ENCODE data around the gene CDKN1B. TPM values are rescaled to one million over a fixed set of nuclear protein-coding genes. Genes with fewer than 3 reads are reported as not detected.

The CDKN1B gene
- total and polyA plus RNA-seq, 2 of the 4 experiments (the other 2 are of a cell fraction) = 13.9 to 17.4 TPM

DNA sequence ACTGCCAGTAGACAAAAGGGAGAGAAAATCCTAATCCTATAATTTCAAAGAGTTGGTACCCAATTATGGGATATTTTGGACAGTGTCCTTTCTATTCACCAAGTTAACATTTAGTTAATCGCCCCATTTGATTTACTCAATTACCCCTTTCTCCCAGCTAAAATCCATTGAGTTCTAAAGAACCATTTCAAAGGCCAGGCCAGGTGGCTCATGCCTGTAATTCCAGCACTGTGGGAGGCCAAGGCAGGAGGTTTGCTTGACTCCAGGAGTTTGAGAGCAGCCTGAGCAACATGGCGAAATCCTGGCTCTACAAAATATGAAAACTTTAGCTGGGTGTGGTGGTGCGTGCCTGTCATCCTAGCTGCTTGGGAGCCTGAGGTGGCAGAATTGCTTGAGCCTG, 15.7 kb upstream of the CDKN1B start:
- H3K9ac ChIP-seq (ENCODE audit: low read depth, low read length) = no peak overlapping the region
- WGBS, 2 experiments (ENCODE audit: extremely low coverage in 2 of 2, insufficient read length in 1 of 2) = 93% methylated on average over 2 of the region's 3 CpGs; no CpG with 5 or more reads in 1 of the 2 experiments
- H3K9me3 ChIP-seq (ENCODE audit: control insufficient read depth, insufficient read depth, low read length) = no peaks in the 10 kb centered on the region
- H2BK20ac ChIP-seq (ENCODE audit: low read depth, low read length) = no peak overlapping the region
- H3K36me3 ChIP-seq (ENCODE audit: control insufficient read depth, insufficient read depth, low read length) = no peaks in the 10 kb centered on the region
- no peaks in the 10 kb centered on the region for H3K9me1 ChIP-seq (ENCODE audit: insufficient read depth, low read length)
- in situ Hi-C loops (cut with MboI; ENCODE audit: low sequenced_read_pairs) (loop anchor here (10.0 to 25.0 kb wide), 4 partner anchors 327 to 1127 kb away; no protein-coding TSS in a partner anchor), dilution Hi-C loops (cut with HindIII; ENCODE audit: low sequenced_read_pairs, unreplicated experiment) (no loop called here), intact Hi-C loops (cut with micrococcal nuclease) (loop anchor here (10.0 kb wide), 1 partner anchor 1147 kb away; no protein-coding TSS in a partner anchor)
- POLR2A ChIA-PET (ENCODE audit: unreplicated experiment) = no interaction called here
- H3K23ac ChIP-seq (ENCODE audit: low read depth, low read length) = no peak overlapping the region
- no peak overlapping the region for H3K27ac ChIP-seq (ENCODE audit: insufficient read depth, low read length)
- TF ChIP-seq POLR2A (IDR thresholded peaks at IDR 0.05; ENCODE audit: low read depth, low read length) = no peak
- no peak for TF ChIP-seq NFE2L2 (IDR thresholded peaks at IDR 0.05; ENCODE audit: low read depth, low read length)
- TF ChIP-seq RCOR1 (IDR thresholded peaks at IDR 0.05; ENCODE audit: insufficient replicate concordance, low read length) = no peak
- TF ChIP-seq CEBPB (IDR thresholded peaks at IDR 0.05; ENCODE audit: low read depth, low read length) = no peak
- H2AFZ ChIP-seq (replicated peaks; ENCODE audit: low read length, poor library complexity) = no peak overlapping the region
- no peak overlapping the region for H3K4ac ChIP-seq (ENCODE audit: low read depth, low read length)
- no peak overlapping the region for H3K14ac ChIP-seq (replicated peaks; ENCODE audit: low read depth, low read length)
- H3K4me2 ChIP-seq (ENCODE audit: low read depth, low read length) = no peak overlapping the region
- CTCF ChIA-PET = interaction anchor here (0.7 to 1.1 kb wide), 2 partner anchors 36 to 138 kb away, joined by 3 to 5 read pairs; partner anchors contain the start of gene DUSP16
- no peak overlapping the region for H4K8ac ChIP-seq (ENCODE audit: low read depth in 2 of 2, low read length in 2 of 2)
- DNase-seq (no peak), ATAC-seq (ENCODE audit: low read depth) (no peak)
- H2BK120ac ChIP-seq (ENCODE audit: low read depth, low read length) = no peak overlapping the region
- no peaks in the 10 kb centered on the region for H3K27me3 ChIP-seq (ENCODE audit: control insufficient read depth, insufficient read depth, low read length)
- no peaks in the 10 kb centered on the region for H3K4me1 ChIP-seq (ENCODE audit: control insufficient read depth, insufficient read depth, low read length)
- H2AK9ac ChIP-seq (replicated peaks; ENCODE audit: low read depth, low read length, poor library complexity) = no peak overlapping the region
- no peak overlapping the region for H2BK15ac ChIP-seq (ENCODE audit: low read depth, low read length)
- H4K91ac ChIP-seq (ENCODE audit: insufficient read depth, low read depth, low read length) = no peak overlapping the region
- H2AK5ac ChIP-seq (ENCODE audit: low read depth, low read length) = no peak overlapping the region
- H3K18ac ChIP-seq (ENCODE audit: low read depth, low read length) = no peak overlapping the region
- H3K79me1 ChIP-seq (ENCODE audit: low read depth in 1 of 2, low read length in 2 of 2) = no peaks in the 10 kb centered on the region
- no peak overlapping the region for H4K5ac ChIP-seq (ENCODE audit: low read depth, low read length)
- no peaks in the 10 kb centered on the region for H4K20me1 ChIP-seq (ENCODE audit: insufficient read depth, low read length)
- no TSS peak for BruUV-seq (replicated peaks)
- H3K56ac ChIP-seq (ENCODE audit: extremely low read depth, insufficient read depth, low read length) = no peak overlapping the region
- no peak overlapping the region for H3K4me3 ChIP-seq (ENCODE audit: insufficient read depth, low read depth, low read length)
- H2BK5ac ChIP-seq (ENCODE audit: low read depth, low read length, poor library complexity, severe bottlenecking) = no peak overlapping the region
